ENCODE data around the gene GPR141.

Gene GPR141

DNA sequence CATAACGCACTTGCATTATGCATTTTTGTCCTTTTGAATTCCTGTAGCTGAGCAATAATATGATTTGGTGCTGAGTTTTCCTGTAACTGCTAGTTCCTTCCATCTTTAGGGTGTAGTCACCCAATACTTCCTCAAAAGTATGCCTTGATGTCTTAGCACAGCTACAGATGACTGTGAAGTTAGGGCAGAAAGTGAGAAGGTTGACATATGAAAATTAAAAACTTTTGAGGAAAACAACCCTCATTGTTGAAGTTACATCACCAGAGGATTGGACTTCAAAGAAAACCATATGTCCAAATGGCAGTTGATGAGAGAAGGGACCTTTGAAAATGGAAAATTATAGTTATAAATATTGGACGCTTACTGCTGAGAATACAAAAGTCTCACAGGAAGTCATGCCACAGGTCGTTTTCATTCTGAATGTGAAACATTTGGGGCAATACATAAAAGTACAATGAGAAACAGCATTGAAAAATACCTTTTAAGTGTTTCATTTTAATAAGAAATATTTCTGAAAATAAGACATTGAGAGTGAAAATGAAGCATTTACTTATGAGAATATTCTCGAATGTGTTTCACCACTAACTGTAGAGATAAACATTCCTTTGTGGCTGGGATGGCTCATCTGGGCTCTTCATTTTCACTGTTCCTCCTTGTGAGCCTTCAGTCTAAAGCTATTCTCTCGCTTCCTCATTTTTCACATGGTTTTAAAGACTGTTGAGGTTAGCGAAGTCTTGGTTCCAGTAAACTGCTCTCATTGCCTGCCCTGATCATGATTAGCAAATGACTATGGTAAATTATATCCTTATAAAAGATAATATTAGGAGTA lies 103.4 kb downstream of the GPR141 start:
- no peak for DNase-seq (ENCODE audit: low read depth)

Data from GM04503 (cell line).